Thyroid gland (tissue), 4 donors: ENCODE results near the gene CYP2U1.
A peak's percentile ranks its signal among the peaks of the same experiment; 100 is the strongest.

ENCODE experiments used
- POLR2A ChIP-seq, 2 donors: fragments of 450-650 bp; IDR thresholded peaks; one replicate each; pipeline ENCODE4 v1.6.1; 2017; ENCODE audit warnings: antibody characterized with exemption in 2 of 2, mild to moderate bottlenecking in 2 of 2, moderate library complexity in 1 of 2
- TF ChIP-seq, protein P1 (sequence below), 6 experiments: fragments of 200-600 bp in 3 of 6; fragments of 450-650 bp in 3 of 6; sonication (generic) in 3 of 6; IDR thresholded peaks; one replicate each; pipeline ENCODE4 v1.5.1; 2016 to 2019; ENCODE audit warnings: antibody characterized with exemption in 6 of 6, mild to moderate bottlenecking in 2 of 6, inconsistent platforms in 1 of 6, moderate library complexity in 1 of 6

GRCh38 chr4:107930821-107931774, at the start of gene CYP2U1:
- TF ChIP-seq POLR2A (IDR thresholded peaks at IDR 0.05): peak in 1 of 2 donors; percentile 75
- TF ChIP-seq, protein P1, sequence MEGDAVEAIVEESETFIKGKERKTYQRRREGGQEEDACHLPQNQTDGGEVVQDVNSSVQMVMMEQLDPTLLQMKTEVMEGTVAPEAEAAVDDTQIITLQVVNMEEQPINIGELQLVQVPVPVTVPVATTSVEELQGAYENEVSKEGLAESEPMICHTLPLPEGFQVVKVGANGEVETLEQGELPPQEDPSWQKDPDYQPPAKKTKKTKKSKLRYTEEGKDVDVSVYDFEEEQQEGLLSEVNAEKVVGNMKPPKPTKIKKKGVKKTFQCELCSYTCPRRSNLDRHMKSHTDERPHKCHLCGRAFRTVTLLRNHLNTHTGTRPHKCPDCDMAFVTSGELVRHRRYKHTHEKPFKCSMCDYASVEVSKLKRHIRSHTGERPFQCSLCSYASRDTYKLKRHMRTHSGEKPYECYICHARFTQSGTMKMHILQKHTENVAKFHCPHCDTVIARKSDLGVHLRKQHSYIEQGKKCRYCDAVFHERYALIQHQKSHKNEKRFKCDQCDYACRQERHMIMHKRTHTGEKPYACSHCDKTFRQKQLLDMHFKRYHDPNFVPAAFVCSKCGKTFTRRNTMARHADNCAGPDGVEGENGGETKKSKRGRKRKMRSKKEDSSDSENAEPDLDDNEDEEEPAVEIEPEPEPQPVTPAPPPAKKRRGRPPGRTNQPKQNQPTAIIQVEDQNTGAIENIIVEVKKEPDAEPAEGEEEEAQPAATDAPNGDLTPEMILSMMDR (IDR thresholded peaks at IDR 0.05): peak in 2 of 6 experiments; percentile 30 to 31
